ENCODE measurements around the gene HECW1. TPM values are rescaled to one million over a fixed set of nuclear protein-coding genes. Genes with fewer than 3 reads are reported as not detected.

The HECW1 gene
- total and polyA plus RNA-seq, 2 of the 13 experiments (the other 11 are each of a cell fraction or from before 2014, with no cell fraction given) = not detected

DNA sequence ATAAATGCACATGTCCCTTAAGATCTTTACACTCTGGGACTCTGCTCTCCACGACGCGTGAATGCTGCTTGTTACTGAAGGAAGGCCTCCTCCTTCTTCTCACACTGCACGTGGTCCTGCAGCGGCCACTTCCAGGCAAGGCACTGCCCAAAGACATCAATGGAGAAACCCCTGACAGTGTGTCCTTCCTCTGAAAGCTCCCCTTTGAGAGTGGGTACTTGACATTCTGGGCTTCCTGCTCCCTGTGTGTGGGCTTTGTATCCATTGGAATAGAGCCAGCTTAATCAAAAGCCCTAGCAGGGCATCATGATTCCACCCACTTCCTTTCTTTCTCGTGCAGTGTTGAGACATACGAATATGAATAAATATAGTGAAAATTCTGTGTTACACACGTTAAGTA is 400.8 kb downstream of the HECW1 start:
- intact Hi-C loops (cut with micrococcal nuclease; ENCODE audit: unreplicated experiment) (loop anchor here (5.0 kb wide), 1 partner anchor 69 kb away; the partner anchor contains the start of gene STK17A), in situ Hi-C loops (cut with HindIII; ENCODE audit: extremely low pct_ligation_motif_present, low pct_unique_long_range_greater_than_20kb) (no loop called here)
- DNase-seq (ENCODE audit: low spot score) (no peak), ATAC-seq (no peak), FAIRE-seq (no peak)
- peaks cover 37% of the 10 kb centered on the region for H3K4me1 ChIP-seq (ENCODE audit: insufficient read depth, low read length)
- H3K4me3 ChIP-seq (replicated peaks in 1 of 3; ENCODE audit: insufficient read depth in 1 of 3, low read depth in 2 of 3, low read length in 3 of 3) = no peak overlapping the region
- no peaks in the 10 kb centered on the region for H3K36me3 ChIP-seq (replicated peaks in 1 of 2; ENCODE audit: control insufficient read depth in 1 of 2, insufficient read depth in 2 of 2, low read length in 2 of 2)
- no peak overlapping the region for H2AFZ ChIP-seq (ENCODE audit: low read length)
- H3K79me2 ChIP-seq (ENCODE audit: insufficient read depth, low read length) = no peaks in the 10 kb centered on the region
- BruUV-seq (replicated peaks) = no TSS peak
- no peak overlapping the region for H3K4me2 ChIP-seq (ENCODE audit: low read depth, low read length)
- ChIA-PET CTCF (ENCODE audit: low intra/inter-chr PET ratio, low total read pairs) (no interaction called here), POLR2A (no interaction called here)
- TF ChIP-seq FOXC1 (CRISPR knock-in tag; IDR thresholded peaks at IDR 0.05; ENCODE audit: borderline replicate concordance) (no peak), ZZZ3 (CRISPR knock-in tag; IDR thresholded peaks at IDR 0.05; ENCODE audit: borderline replicate concordance) (no peak), AGO2 (optimal IDR thresholded peaks at IDR 0.05; ENCODE audit: low read depth, low read length) (no peak), ZNF713 (CRISPR knock-in tag; IDR thresholded peaks at IDR 0.05) (no peak), ZNF260 (CRISPR knock-in tag; IDR thresholded peaks at IDR 0.05; ENCODE audit: borderline replicate concordance, low read depth) (no peak), RFXANK (CRISPR knock-in tag; IDR thresholded peaks at IDR 0.05) (no peak), PRMT3 (CRISPR knock-in tag; IDR thresholded peaks at IDR 0.05; ENCODE audit: borderline replicate concordance, low read depth) (no peak), ATF7 (IDR thresholded peaks at IDR 0.05) (no peak), ATF7 (CRISPR knock-in tag; IDR thresholded peaks at IDR 0.05) (no peak), REXO4 (CRISPR knock-in tag; IDR thresholded peaks at IDR 0.05; ENCODE audit: borderline replicate concordance) (no peak), ARNT2 (CRISPR knock-in tag; IDR thresholded peaks at IDR 0.05; ENCODE audit: low read depth) (no peak), ZNF672 (CRISPR knock-in tag; IDR thresholded peaks at IDR 0.05) (no peak), PITX1 (CRISPR knock-in tag; IDR thresholded peaks at IDR 0.05) (no peak), ZSCAN31 (CRISPR knock-in tag; IDR thresholded peaks at IDR 0.05; ENCODE audit: low read depth) (no peak), ZNF660 (CRISPR knock-in tag; IDR thresholded peaks at IDR 0.05; ENCODE audit: borderline replicate concordance, low read depth) (no peak)
- TF ChIP-seq, protein P1, sequence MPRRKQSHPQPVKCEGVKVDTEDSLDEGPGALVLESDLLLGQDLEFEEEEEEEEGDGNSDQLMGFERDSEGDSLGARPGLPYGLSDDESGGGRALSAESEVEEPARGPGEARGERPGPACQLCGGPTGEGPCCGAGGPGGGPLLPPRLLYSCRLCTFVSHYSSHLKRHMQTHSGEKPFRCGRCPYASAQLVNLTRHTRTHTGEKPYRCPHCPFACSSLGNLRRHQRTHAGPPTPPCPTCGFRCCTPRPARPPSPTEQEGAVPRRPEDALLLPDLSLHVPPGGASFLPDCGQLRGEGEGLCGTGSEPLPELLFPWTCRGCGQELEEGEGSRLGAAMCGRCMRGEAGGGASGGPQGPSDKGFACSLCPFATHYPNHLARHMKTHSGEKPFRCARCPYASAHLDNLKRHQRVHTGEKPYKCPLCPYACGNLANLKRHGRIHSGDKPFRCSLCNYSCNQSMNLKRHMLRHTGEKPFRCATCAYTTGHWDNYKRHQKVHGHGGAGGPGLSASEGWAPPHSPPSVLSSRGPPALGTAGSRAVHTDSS (CRISPR knock-in tag; conservative IDR thresholded peaks at IDR 0.05) = no peak
- H3K27me3 ChIP-seq (ENCODE audit: control insufficient read depth in 1 of 2, insufficient read depth in 2 of 2, low read length in 2 of 2) = no peaks in the 10 kb centered on the region
- H3K9me3 ChIP-seq (ENCODE audit: low read length) = no peaks in the 10 kb centered on the region
- H3K9ac ChIP-seq (ENCODE audit: insufficient read depth, low read depth, low read length) = no peak overlapping the region
- no peak overlapping the region for H3K27ac ChIP-seq (ENCODE audit: extremely low read length, insufficient read depth, low read length)
- 42% methylated on average over 8 of the region's 8 CpGs for WGBS (ENCODE audit: low lambda C conversion rate)
- H4K20me1 ChIP-seq (ENCODE audit: insufficient read depth, low read length) = no peaks in the 10 kb centered on the region

All from HepG2 (cell line).